HepG2 (cell line): ENCODE data around the gene IKZF4. TPM values are rescaled to one million over a fixed set of nuclear protein-coding genes. Genes with fewer than 3 reads are reported as not detected.
A peak's percentile ranks its signal among the peaks of the same experiment; 100 is the strongest.

ENCODE experiments used
- CHCHD3 ChIP-seq: sonication (generic); formaldehyde crosslinking; IDR thresholded peaks from 2 replicates; pipeline ENCODE4 v1.8.0; 2022; ENCODE audit warnings: mild to moderate bottlenecking, missing genetic modification reagents, moderate library complexity
- CHD4 ChIP-seq: fragments of 200-600 bp; sonication (generic); IDR thresholded peaks from 2 replicates; pipeline ENCODE4 v1.7.0; 2017; ENCODE audit warnings: mild to moderate bottlenecking, low read length, borderline replicate concordance
- FOXC1 ChIP-seq: sonication (generic); formaldehyde crosslinking; IDR thresholded peaks from 2 replicates; pipeline ENCODE4 v1.8.0; 2022; ENCODE audit warnings: mild to moderate bottlenecking, missing genetic modification reagents, borderline replicate concordance
- RFX3 ChIP-seq: IDR thresholded peaks from 2 replicates; pipeline ENCODE4 v1.6.1; 2016; ENCODE audit warnings: missing biosample characterization, missing genetic modification reagents
- ZNF333 ChIP-seq: sonication (generic); formaldehyde crosslinking; IDR thresholded peaks from 2 replicates; pipeline ENCODE4 v1.4.0; 2020; ENCODE audit warnings: mild to moderate bottlenecking, missing genetic modification reagents, borderline replicate concordance
- ZNF615 ChIP-seq: sonication (generic); formaldehyde crosslinking; IDR thresholded peaks from 2 replicates; pipeline ENCODE4 v1.5.0; 2020; ENCODE audit warnings: mild to moderate bottlenecking, missing genetic modification reagents, borderline replicate concordance
- ZSCAN30 ChIP-seq: sonication (generic); formaldehyde crosslinking; IDR thresholded peaks from 2 replicates; pipeline ENCODE4 v1.5.0; 2020; ENCODE audit warnings: mild to moderate bottlenecking, missing genetic modification reagents
- polyA plus RNA-seq, 8 experiments: library from polyadenylated mRNA; depleted of rRNA in 3 of 8; stranded (reverse) in 7 of 8; unstranded in 1 of 8; fragments of >200 nt; fragmentation: Illumina TruSeq in 4 of 8; extraction: Trizol in 4 of 8; gene quantifications; 2 replicates each; pipeline versions ENCODE4 v1.2.1 to v1.2.3, GENCODE V29; 2011 to 2016; ENCODE audit warnings: low read depth in 4 of 8, missing spikeins in 1 of 8, mixed read lengths in 1 of 8; ENCODE audit not compliant: insufficient read depth in 1 of 8
- total RNA-seq, 5 experiments: library from RNA; depleted of rRNA; stranded (reverse); fragments of >200 nt; fragmentation: Illumina TruSeq; extraction: Trizol; gene quantifications; 2 replicates each; pipeline ENCODE4 v1.2.3, GENCODE V29; 2016; ENCODE audit warnings: low read depth in 1 of 5
- TF ChIP-seq, protein P1 (sequence below): sonication (generic); formaldehyde crosslinking; IDR thresholded peaks from 2 replicates; pipeline ENCODE4 v1.4.0; 2020; ENCODE audit warnings: mild to moderate bottlenecking, missing genetic modification reagents
- TF ChIP-seq, protein P2 (sequence below): sonication (generic); formaldehyde crosslinking; IDR thresholded peaks from 2 replicates; pipeline ENCODE4 v1.5.0; 2020; ENCODE audit warnings: mild to moderate bottlenecking, low read depth, missing genetic modification reagents, borderline replicate concordance
- TF ChIP-seq, protein P3 (sequence below): IDR thresholded peaks from 2 replicates; pipeline ENCODE4 v1.6.1; 2012; ENCODE audit warnings: low read length, improper control_type of control experiment
- TF ChIP-seq, protein P4 (sequence below): sonication (generic); formaldehyde crosslinking; IDR thresholded peaks from 2 replicates; pipeline ENCODE4 v1.4.0; 2020; ENCODE audit warnings: mild to moderate bottlenecking, missing genetic modification reagents

Gene IKZF4
- total and polyA plus RNA-seq, 2 of the 13 experiments (the other 11 are each of a cell fraction or from before 2014, with no cell fraction given), result 0.58 to 2.2 TPM

DNA sequence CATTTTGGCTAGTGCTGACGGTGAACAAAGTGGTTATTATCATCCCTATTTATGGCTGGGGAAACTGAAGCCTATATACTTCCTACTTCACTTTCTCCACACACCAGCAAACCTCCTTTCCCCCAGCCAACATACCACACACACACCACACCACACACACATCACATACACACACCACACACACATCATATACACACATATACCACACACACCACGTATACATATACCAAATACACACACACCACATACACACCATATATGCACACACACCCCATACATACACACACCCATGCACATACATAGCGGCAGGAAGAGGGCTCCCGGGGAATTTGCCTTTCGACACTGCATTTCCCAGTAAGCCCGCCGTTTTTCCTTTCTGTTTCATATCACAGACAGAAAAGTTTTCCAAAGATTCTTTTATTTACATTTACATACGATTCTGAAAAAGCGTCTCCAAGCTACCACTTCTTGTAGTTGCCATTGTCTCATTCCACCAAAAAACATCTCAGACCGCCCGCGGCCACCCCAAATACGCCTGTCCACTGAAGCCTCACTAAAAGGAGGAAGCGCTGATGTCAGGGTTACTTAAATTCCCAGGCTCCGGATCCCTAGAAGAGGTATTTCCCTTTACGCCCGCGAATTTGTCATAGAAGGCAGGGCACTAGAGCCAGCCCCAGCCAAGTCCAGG is 47.8 kb upstream of the IKZF4 start (continued):
- TF ChIP-seq, protein P1, sequence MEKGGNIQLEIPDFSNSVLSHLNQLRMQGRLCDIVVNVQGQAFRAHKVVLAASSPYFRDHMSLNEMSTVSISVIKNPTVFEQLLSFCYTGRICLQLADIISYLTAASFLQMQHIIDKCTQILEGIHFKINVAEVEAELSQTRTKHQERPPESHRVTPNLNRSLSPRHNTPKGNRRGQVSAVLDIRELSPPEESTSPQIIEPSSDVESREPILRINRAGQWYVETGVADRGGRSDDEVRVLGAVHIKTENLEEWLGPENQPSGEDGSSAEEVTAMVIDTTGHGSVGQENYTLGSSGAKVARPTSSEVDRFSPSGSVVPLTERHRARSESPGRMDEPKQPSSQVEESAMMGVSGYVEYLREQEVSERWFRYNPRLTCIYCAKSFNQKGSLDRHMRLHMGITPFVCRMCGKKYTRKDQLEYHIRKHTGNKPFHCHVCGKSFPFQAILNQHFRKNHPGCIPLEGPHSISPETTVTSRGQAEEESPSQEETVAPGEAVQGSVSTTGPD (CRISPR knock-in tag), result no peak
- TF ChIP-seq RFX3 (CRISPR knock-in tag) (no peak), FOXC1 (no peak), CHCHD3 (CRISPR knock-in tag) (no peak), ZSCAN30 (CRISPR knock-in tag) (no peak), CHD4 (peak; percentile 46; the same call in 1 of the 2 replicates), ZNF333 (CRISPR knock-in tag) (no peak), ZNF615 (CRISPR knock-in tag) (no peak)
- TF ChIP-seq, protein P2, sequence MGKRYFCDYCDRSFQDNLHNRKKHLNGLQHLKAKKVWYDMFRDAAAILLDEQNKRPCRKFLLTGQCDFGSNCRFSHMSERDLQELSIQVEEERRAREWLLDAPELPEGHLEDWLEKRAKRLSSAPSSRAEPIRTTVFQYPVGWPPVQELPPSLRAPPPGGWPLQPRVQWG (CRISPR knock-in tag), result no peak
- TF ChIP-seq, protein P3, sequence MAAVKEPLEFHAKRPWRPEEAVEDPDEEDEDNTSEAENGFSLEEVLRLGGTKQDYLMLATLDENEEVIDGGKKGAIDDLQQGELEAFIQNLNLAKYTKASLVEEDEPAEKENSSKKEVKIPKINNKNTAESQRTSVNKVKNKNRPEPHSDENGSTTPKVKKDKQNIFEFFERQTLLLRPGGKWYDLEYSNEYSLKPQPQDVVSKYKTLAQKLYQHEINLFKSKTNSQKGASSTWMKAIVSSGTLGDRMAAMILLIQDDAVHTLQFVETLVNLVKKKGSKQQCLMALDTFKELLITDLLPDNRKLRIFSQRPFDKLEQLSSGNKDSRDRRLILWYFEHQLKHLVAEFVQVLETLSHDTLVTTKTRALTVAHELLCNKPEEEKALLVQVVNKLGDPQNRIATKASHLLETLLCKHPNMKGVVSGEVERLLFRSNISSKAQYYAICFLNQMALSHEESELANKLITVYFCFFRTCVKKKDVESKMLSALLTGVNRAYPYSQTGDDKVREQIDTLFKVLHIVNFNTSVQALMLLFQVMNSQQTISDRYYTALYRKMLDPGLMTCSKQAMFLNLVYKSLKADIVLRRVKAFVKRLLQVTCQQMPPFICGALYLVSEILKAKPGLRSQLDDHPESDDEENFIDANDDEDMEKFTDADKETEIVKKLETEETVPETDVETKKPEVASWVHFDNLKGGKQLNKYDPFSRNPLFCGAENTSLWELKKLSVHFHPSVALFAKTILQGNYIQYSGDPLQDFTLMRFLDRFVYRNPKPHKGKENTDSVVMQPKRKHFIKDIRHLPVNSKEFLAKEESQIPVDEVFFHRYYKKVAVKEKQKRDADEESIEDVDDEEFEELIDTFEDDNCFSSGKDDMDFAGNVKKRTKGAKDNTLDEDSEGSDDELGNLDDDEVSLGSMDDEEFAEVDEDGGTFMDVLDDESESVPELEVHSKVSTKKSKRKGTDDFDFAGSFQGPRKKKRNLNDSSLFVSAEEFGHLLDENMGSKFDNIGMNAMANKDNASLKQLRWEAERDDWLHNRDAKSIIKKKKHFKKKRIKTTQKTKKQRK, result no peak
- TF ChIP-seq, protein P4, sequence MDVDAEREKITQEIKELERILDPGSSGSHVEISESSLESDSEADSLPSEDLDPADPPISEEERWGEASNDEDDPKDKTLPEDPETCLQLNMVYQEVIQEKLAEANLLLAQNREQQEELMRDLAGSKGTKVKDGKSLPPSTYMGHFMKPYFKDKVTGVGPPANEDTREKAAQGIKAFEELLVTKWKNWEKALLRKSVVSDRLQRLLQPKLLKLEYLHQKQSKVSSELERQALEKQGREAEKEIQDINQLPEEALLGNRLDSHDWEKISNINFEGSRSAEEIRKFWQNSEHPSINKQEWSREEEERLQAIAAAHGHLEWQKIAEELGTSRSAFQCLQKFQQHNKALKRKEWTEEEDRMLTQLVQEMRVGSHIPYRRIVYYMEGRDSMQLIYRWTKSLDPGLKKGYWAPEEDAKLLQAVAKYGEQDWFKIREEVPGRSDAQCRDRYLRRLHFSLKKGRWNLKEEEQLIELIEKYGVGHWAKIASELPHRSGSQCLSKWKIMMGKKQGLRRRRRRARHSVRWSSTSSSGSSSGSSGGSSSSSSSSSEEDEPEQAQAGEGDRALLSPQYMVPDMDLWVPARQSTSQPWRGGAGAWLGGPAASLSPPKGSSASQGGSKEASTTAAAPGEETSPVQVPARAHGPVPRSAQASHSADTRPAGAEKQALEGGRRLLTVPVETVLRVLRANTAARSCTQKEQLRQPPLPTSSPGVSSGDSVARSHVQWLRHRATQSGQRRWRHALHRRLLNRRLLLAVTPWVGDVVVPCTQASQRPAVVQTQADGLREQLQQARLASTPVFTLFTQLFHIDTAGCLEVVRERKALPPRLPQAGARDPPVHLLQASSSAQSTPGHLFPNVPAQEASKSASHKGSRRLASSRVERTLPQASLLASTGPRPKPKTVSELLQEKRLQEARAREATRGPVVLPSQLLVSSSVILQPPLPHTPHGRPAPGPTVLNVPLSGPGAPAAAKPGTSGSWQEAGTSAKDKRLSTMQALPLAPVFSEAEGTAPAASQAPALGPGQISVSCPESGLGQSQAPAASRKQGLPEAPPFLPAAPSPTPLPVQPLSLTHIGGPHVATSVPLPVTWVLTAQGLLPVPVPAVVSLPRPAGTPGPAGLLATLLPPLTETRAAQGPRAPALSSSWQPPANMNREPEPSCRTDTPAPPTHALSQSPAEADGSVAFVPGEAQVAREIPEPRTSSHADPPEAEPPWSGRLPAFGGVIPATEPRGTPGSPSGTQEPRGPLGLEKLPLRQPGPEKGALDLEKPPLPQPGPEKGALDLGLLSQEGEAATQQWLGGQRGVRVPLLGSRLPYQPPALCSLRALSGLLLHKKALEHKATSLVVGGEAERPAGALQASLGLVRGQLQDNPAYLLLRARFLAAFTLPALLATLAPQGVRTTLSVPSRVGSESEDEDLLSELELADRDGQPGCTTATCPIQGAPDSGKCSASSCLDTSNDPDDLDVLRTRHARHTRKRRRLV, result no peak
